GM12878 (cell line): ENCODE data around the gene CLIP1. TPM values are rescaled to one million over a fixed set of nuclear protein-coding genes. Genes with fewer than 3 reads are reported as not detected.

Experiments
- BACH1 ChIP-seq: fragments of 450-650 bp; IDR thresholded peaks from 2 replicates; pipeline ENCODE4 v1.6.1; 2017; ENCODE audit warnings: mild to moderate bottlenecking, borderline replicate concordance
- CHD4 ChIP-seq: fragments of 200-600 bp; sonication (generic); IDR thresholded peaks from 2 replicates; pipeline ENCODE4 v1.6.1; 2016; ENCODE audit warnings: mild to moderate bottlenecking
- HDAC6 ChIP-seq: fragments of 200-600 bp; sonication (generic); IDR thresholded peaks from one replicate; pipeline ENCODE4 v1.8.0; 2017; ENCODE audit warnings: antibody characterized with exemption; ENCODE audit not compliant: unreplicated experiment
- IKZF2 ChIP-seq, 2 experiments: fragments of 450-650 bp; IDR thresholded peaks; 2 replicates each; pipeline ENCODE4 v1.6.1; 2017; ENCODE audit warnings: mild to moderate bottlenecking in 2 of 2, moderate library complexity in 2 of 2
- POU2F2 ChIP-seq: IDR thresholded peaks from 3 replicates; pipeline ENCODE4 v1.6.1; 2011; ENCODE audit warnings: low read depth, mild to moderate bottlenecking, low read length, borderline replicate concordance
- RAD21 ChIP-seq: IDR thresholded peaks from 2 replicates; pipeline ENCODE4 v1.6.1; 2011; ENCODE audit warnings: mild to moderate bottlenecking, low read depth, low read length, moderate library complexity; ENCODE audit not compliant: insufficient read depth
- RB1 ChIP-seq: fragments of 450-650 bp; formaldehyde crosslinking; IDR thresholded peaks from 2 replicates; pipeline ENCODE4 v1.6.1; 2017; ENCODE audit warnings: mild to moderate bottlenecking, borderline replicate concordance
- RFX5 ChIP-seq: IDR thresholded peaks from 2 replicates; pipeline ENCODE4 v1.6.1; 2011; ENCODE audit warnings: low read depth, low read length, improper control_type of control experiment
- SMC3 ChIP-seq: IDR thresholded peaks from 2 replicates; pipeline ENCODE4 v1.6.1; 2011; ENCODE audit warnings: low read length, improper control_type of control experiment, borderline replicate concordance
- ZBED1 ChIP-seq: IDR thresholded peaks from 2 replicates; pipeline ENCODE4 v1.6.1; 2016; ENCODE audit warnings: borderline replicate concordance
- polyA plus RNA-seq, 11 experiments: library from polyadenylated mRNA; depleted of rRNA in 4 of 11; unstranded in 6 of 11; stranded (reverse) in 5 of 11; fragments of >200 nt; fragmentation: Nextera tagmentation in 4 of 11; fragmentation: Illumina TruSeq in 1 of 11; extraction: Ambion mirVana in 4 of 11; extraction: Trizol in 1 of 11; gene quantifications; 1 replicate in 1 of 11; 2 replicates in 10 of 11; pipeline versions ENCODE4 v1.2.1 to v1.2.3, GENCODE V29; 2011 to 2016; ENCODE audit warnings: inconsistent platforms in 2 of 11, missing spikeins in 2 of 11, low read depth in 1 of 11
- total RNA-seq, 4 experiments: library from RNA; depleted of rRNA in 3 of 4; stranded (reverse); fragments of >200 nt in 3 of 4; fragmentation: Illumina TruSeq in 1 of 4; extraction: Trizol in 1 of 4; gene quantifications; 2 replicates each; pipeline versions ENCODE4 v1.2.1 to v1.2.3, GENCODE V29; 2013 to 2021
- TF ChIP-seq, protein P1 (sequence below): fragments of 450-650 bp; IDR thresholded peaks from 2 replicates; pipeline ENCODE4 v1.6.1; 2018; ENCODE audit warnings: mild to moderate bottlenecking, low read depth, moderate library complexity; ENCODE audit not compliant: partially characterized antibody
- TF ChIP-seq, protein P2 (sequence below): fragments of 450-650 bp; formaldehyde crosslinking; IDR thresholded peaks from 2 replicates; pipeline ENCODE4 v1.4.0; 2022; ENCODE audit warnings: mild to moderate bottlenecking, moderate library complexity
- TF ChIP-seq, protein P3 (sequence below): fragments of 450-650 bp; IDR thresholded peaks from 2 replicates; pipeline ENCODE4 v1.6.1; 2014; ENCODE audit warnings: mild to moderate bottlenecking
- TF ChIP-seq, protein P4 (sequence below): fragments of 450-650 bp; IDR thresholded peaks from 2 replicates; pipeline ENCODE4 v1.6.1; 2016; ENCODE audit warnings: mild to moderate bottlenecking
- TF ChIP-seq, protein P5 (sequence below): IDR thresholded peaks from 2 replicates; pipeline ENCODE4 v1.6.1; 2012; ENCODE audit warnings: low read length, inconsistent platforms
- TF ChIP-seq, protein P6 (sequence below): IDR thresholded peaks from 2 replicates; pipeline ENCODE4 v1.6.1; 2012; ENCODE audit warnings: low read depth, low read length, improper control_type of control experiment
- TF ChIP-seq, protein P7 (sequence below): fragments of 150-350 bp; IDR thresholded peaks from 2 replicates; pipeline ENCODE4 v1.6.1; 2014; ENCODE audit warnings: mild to moderate bottlenecking, low read depth, low read length

Gene CLIP1
- total and polyA plus RNA-seq, 10 of the 15 experiments (the other 5 are each of a cell fraction or from before 2014, with no cell fraction given) = 6.0 to 45.4 (median 25.2) TPM

DNA sequence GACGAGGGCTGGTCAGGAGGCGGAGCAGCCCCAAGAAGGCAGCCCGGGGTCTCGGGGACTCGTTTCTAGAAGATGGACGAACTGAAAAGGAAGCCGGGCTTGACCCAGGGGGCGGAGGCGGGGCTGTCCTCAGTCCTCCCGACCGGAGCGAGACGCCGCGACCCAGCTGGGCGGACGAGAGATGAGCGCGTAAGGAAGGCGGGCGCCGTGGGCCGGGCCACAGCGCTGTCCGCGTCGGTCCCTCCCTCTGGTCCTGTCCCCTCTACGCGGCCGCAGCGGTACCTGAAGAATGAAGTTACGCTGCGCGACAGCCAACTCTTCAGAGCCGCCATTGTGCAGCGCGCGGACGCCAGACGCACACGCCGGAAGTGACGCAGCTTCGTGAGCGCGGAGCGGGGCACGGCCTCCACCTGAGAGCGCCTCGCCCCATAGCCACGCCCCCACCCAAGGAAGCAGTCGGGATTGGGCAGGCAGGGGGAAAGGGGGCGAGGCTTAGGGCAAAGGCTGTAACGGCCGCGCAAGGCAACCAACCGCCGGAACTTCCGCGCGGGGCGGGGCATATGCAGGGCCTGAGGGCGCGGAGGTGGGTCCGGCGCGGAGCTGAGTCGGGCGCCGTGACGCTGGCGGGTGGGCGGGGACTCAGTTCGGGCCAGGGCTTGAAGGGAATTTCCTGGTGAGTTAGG, 196.6 kb downstream of the CLIP1 start, which contains the start of gene DIABLO (continued):
- TF ChIP-seq SMC3 = no peak
- TF ChIP-seq, protein P1, sequence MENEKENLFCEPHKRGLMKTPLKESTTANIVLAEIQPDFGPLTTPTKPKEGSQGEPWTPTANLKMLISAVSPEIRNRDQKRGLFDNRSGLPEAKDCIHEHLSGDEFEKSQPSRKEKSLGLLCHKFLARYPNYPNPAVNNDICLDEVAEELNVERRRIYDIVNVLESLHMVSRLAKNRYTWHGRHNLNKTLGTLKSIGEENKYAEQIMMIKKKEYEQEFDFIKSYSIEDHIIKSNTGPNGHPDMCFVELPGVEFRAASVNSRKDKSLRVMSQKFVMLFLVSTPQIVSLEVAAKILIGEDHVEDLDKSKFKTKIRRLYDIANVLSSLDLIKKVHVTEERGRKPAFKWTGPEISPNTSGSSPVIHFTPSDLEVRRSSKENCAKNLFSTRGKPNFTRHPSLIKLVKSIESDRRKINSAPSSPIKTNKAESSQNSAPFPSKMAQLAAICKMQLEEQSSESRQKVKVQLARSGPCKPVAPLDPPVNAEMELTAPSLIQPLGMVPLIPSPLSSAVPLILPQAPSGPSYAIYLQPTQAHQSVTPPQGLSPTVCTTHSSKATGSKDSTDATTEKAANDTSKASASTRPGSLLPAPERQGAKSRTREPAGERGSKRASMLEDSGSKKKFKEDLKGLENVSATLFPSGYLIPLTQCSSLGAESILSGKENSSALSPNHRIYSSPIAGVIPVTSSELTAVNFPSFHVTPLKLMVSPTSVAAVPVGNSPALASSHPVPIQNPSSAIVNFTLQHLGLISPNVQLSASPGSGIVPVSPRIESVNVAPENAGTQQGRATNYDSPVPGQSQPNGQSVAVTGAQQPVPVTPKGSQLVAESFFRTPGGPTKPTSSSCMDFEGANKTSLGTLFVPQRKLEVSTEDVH = no peak
- peak; percentile 67 for TF ChIP-seq HDAC6
- TF ChIP-seq, protein P2, sequence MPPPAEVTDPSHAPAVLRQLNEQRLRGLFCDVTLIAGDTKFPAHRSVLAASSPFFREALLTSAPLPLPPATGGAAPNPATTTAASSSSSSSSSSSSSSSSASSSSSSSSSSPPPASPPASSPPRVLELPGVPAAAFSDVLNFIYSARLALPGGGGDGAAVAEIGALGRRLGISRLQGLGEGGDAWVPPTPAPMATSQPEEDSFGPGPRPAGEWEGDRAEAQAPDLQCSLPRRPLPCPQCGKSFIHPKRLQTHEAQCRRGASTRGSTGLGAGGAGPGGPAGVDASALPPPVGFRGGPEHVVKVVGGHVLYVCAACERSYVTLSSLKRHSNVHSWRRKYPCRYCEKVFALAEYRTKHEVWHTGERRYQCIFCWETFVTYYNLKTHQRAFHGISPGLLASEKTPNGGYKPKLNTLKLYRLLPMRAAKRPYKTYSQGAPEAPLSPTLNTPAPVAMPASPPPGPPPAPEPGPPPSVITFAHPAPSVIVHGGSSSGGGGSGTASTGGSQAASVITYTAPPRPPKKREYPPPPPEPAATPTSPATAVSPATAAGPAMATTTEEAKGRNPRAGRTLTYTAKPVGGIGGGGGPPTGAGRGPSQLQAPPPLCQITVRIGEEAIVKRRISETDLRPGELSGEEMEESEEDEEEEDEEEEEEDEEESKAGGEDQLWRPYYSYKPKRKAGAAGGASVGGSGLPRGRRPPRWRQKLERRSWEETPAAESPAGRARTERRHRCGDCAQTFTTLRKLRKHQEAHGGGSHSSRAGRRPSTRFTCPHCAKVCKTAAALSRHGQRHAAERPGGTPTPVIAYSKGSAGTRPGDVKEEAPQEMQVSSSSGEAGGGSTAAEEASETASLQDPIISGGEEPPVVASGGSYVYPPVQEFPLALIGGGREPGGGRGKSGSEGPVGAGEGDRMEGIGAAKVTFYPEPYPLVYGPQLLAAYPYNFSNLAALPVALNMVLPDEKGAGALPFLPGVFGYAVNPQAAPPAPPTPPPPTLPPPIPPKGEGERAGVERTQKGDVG (CRISPR knock-in tag) = no peak
- TF ChIP-seq, protein P3, sequence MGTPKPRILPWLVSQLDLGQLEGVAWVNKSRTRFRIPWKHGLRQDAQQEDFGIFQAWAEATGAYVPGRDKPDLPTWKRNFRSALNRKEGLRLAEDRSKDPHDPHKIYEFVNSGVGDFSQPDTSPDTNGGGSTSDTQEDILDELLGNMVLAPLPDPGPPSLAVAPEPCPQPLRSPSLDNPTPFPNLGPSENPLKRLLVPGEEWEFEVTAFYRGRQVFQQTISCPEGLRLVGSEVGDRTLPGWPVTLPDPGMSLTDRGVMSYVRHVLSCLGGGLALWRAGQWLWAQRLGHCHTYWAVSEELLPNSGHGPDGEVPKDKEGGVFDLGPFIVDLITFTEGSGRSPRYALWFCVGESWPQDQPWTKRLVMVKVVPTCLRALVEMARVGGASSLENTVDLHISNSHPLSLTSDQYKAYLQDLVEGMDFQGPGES = peak; percentile 40; the same call in 1 of the 2 replicates
- TF ChIP-seq POU2F2 = peak; percentile 84
- TF ChIP-seq, protein P4, sequence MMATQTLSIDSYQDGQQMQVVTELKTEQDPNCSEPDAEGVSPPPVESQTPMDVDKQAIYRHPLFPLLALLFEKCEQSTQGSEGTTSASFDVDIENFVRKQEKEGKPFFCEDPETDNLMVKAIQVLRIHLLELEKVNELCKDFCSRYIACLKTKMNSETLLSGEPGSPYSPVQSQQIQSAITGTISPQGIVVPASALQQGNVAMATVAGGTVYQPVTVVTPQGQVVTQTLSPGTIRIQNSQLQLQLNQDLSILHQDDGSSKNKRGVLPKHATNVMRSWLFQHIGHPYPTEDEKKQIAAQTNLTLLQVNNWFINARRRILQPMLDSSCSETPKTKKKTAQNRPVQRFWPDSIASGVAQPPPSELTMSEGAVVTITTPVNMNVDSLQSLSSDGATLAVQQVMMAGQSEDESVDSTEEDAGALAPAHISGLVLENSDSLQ = peak; percentile 91
- TF ChIP-seq, protein P5, sequence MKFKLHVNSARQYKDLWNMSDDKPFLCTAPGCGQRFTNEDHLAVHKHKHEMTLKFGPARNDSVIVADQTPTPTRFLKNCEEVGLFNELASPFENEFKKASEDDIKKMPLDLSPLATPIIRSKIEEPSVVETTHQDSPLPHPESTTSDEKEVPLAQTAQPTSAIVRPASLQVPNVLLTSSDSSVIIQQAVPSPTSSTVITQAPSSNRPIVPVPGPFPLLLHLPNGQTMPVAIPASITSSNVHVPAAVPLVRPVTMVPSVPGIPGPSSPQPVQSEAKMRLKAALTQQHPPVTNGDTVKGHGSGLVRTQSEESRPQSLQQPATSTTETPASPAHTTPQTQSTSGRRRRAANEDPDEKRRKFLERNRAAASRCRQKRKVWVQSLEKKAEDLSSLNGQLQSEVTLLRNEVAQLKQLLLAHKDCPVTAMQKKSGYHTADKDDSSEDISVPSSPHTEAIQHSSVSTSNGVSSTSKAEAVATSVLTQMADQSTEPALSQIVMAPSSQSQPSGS = no peak
- TF ChIP-seq, protein P6, sequence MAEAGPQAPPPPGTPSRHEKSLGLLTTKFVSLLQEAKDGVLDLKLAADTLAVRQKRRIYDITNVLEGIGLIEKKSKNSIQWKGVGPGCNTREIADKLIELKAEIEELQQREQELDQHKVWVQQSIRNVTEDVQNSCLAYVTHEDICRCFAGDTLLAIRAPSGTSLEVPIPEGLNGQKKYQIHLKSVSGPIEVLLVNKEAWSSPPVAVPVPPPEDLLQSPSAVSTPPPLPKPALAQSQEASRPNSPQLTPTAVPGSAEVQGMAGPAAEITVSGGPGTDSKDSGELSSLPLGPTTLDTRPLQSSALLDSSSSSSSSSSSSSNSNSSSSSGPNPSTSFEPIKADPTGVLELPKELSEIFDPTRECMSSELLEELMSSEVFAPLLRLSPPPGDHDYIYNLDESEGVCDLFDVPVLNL = no peak
- TF ChIP-seq RAD21 = no peak
- TF ChIP-seq IKZF2 (IDR thresholded peaks at IDR 0.05) = no peak; a peak in 1 of 4 replicates
- TF ChIP-seq BACH1 = peak; percentile 79; the same call in 1 of the 2 replicates
- TF ChIP-seq CHD4 = no peak
- TF ChIP-seq ZBED1 = no peak
- TF ChIP-seq RB1 = peak; percentile 88; the same call in 1 of the 2 replicates
- TF ChIP-seq RFX5 = peak; percentile 62; the same call in 1 of the 2 replicates
- TF ChIP-seq, protein P7, sequence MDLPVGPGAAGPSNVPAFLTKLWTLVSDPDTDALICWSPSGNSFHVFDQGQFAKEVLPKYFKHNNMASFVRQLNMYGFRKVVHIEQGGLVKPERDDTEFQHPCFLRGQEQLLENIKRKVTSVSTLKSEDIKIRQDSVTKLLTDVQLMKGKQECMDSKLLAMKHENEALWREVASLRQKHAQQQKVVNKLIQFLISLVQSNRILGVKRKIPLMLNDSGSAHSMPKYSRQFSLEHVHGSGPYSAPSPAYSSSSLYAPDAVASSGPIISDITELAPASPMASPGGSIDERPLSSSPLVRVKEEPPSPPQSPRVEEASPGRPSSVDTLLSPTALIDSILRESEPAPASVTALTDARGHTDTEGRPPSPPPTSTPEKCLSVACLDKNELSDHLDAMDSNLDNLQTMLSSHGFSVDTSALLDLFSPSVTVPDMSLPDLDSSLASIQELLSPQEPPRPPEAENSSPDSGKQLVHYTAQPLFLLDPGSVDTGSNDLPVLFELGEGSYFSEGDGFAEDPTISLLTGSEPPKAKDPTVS = no peak
